ENCODE results near the gene ITIH1.

- TF ChIP-seq YY1 (IDR thresholded peaks at IDR 0.05; ENCODE audit: insufficient read depth, insufficient read length) (no peak), ZNF274 (IDR thresholded peaks at IDR 0.05; ENCODE audit: low read depth, low read length) (no peak), SUZ12 (IDR thresholded peaks at IDR 0.05; ENCODE audit: extremely low read depth, insufficient read depth, insufficient read length) (no peak)
Measured at GRCh38 chr3:52805270-52806039, 28.1 kb downstream of the ITIH1 start.
